Measurements from ENCODE around the gene CDK11A.

DNA sequence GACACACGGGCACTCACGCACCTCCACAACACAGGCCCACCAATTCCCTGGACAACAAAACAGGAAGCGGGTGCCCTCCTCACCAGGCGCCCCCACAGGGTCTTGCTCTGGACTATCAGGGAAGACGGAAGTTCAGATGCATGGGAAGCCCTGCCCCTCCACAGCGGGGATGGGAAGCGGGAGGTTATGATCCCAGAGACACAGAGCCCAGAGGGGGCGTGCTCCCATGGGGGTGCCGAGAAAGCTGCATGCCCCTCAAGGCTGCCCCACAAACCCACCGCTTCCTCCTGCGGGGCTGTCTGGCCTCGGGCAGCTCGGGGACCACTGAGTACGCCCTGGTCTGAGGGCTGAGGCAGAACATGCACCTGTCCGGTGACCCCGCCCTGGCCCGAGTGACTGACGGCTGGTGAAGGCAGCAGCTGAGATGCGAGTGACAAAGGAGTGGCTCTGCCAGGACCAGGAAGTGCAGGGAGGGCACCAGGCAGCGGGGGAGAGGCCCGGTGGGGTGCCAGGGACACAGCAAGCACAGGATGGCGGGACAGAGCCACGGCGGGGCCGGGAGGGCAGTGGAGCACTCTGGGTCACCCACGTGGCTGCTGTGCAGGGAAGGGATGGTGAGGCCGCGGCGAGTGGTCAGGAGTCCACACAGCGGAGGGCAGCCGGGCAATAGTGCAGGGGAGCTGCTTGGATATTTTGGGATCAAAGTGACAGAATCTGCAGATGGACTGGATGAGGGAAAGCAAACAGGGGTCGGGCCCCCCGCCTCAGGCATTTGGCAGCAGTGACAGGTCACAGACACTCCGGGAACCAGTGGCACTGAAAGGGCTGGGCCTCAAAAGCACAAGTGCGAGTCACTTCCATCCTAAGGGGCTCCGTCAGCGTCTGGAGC, 35.5 kb upstream of the CDK11A start:
- TF ChIP-seq BHLHE40 (IDR thresholded peaks at IDR 0.05; ENCODE audit: low read depth, low read length) (no peak), POLR2A (IDR thresholded peaks at IDR 0.05; ENCODE audit: low read length) (no peak), POLR2AphosphoS2 (conservative IDR thresholded peaks at IDR 0.05; ENCODE audit: low read length) (no peak), REST (IDR thresholded peaks at IDR 0.05) (no peak), JUNB (IDR thresholded peaks at IDR 0.05) (no peak), CHD4 (IDR thresholded peaks at IDR 0.05; ENCODE audit: borderline replicate concordance) (no peak), JUN (IDR thresholded peaks at IDR 0.05) (no peak), CBX2 (IDR thresholded peaks at IDR 0.05; ENCODE audit: borderline replicate concordance, low read depth) (no peak), RCOR1 (IDR thresholded peaks at IDR 0.05; ENCODE audit: low read depth, low read length) (no peak), ELK1 (IDR thresholded peaks at IDR 0.05; ENCODE audit: low read depth, low read length) (no peak), FOSB (CRISPR knock-in tag; IDR thresholded peaks at IDR 0.05) (no peak), RNF2 (IDR thresholded peaks at IDR 0.05; ENCODE audit: borderline replicate concordance, low read depth) (no peak), HDAC2 (IDR thresholded peaks at IDR 0.05) (no peak)
- TF ChIP-seq, protein P1, sequence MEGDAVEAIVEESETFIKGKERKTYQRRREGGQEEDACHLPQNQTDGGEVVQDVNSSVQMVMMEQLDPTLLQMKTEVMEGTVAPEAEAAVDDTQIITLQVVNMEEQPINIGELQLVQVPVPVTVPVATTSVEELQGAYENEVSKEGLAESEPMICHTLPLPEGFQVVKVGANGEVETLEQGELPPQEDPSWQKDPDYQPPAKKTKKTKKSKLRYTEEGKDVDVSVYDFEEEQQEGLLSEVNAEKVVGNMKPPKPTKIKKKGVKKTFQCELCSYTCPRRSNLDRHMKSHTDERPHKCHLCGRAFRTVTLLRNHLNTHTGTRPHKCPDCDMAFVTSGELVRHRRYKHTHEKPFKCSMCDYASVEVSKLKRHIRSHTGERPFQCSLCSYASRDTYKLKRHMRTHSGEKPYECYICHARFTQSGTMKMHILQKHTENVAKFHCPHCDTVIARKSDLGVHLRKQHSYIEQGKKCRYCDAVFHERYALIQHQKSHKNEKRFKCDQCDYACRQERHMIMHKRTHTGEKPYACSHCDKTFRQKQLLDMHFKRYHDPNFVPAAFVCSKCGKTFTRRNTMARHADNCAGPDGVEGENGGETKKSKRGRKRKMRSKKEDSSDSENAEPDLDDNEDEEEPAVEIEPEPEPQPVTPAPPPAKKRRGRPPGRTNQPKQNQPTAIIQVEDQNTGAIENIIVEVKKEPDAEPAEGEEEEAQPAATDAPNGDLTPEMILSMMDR (IDR thresholded peaks at IDR 0.05) = no peak

Measured in A549 (cell line).